ENCODE results near the gene ISL2.

ISL2 gene

DNA sequence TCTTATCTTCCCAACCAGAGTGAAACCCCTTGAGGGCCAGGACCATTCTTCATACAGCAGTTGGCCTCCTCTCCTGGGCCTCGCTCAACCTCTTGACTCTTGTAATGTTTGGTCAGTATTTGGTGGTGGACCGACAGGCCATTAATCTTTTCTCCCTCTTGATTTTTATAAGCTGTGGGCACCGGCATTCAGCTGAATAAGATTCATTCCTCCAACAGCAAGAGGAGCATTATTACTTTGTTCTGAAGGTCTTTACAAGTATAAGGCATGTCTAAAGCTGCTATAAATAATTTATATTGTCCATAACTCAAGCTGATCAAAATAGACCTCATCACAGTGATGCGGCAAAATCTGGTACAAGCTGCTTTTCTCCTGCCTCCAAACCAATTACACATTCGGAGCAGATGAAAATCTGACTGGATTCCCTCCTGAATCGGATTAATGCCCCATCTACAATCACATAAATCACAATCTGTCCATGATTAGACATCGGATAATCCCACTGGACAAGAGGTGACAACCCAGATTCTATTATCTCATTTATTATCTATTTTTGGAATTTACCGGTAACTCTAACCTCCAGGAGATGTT lies 8.4 kb upstream of the ISL2 start:
- no peak for DNase-seq

GRCh38 chr15:76328958-76329357 lies 7.6 kb upstream of the ISL2 start:
- no peak for DNase-seq

- DNase-seq, result peak in 1 of 2 experiments; percentile 8
Measured at GRCh38 chr15:76330080-76330680, 6.4 kb upstream of the ISL2 start.

GRCh38 chr15:76332796-76333195 lies 3.8 kb upstream of the ISL2 start:
- DNase-seq, result no peak

- no peak for DNase-seq
Measured at GRCh38 chr15:76333309-76333708, 3.3 kb upstream of the ISL2 start.

DNA sequence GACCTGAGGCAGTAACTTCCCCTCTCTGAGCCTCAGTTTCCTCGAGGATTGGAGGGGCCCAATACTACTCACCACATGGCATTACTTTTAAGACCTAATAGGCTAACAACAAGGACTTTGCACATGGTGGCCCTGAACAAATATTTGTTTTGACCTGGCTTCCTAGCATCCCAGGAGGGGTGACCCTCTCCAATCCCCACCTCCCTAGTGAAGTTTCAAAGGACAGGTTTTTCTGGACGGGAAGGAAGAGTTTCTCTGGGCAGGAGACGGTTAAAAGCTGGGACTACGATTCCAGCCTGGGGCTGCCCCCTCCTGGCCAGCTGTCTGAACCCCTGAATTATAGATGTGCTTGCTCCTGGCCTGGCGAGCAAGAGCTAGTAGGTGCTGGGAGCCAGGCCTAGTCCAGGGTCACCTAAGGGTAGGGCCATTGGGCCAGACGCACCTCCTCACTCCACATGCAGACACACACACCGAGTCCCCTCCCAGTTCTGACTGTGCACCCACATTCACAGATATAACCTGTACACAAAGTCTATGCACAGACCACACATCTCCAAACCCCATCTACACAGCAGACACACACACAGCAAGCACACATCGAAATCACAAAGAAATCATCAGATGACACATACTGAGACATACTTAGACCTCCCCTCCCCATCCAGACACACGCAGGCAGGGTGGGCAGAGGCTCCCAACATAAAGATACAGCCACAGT lies 2.7 kb upstream of the ISL2 start:
- no peak for DNase-seq

GRCh38 chr15:76334438-76335306 lies 1.9 kb upstream of the ISL2 start:
- DNase-seq, result no peak

DNA sequence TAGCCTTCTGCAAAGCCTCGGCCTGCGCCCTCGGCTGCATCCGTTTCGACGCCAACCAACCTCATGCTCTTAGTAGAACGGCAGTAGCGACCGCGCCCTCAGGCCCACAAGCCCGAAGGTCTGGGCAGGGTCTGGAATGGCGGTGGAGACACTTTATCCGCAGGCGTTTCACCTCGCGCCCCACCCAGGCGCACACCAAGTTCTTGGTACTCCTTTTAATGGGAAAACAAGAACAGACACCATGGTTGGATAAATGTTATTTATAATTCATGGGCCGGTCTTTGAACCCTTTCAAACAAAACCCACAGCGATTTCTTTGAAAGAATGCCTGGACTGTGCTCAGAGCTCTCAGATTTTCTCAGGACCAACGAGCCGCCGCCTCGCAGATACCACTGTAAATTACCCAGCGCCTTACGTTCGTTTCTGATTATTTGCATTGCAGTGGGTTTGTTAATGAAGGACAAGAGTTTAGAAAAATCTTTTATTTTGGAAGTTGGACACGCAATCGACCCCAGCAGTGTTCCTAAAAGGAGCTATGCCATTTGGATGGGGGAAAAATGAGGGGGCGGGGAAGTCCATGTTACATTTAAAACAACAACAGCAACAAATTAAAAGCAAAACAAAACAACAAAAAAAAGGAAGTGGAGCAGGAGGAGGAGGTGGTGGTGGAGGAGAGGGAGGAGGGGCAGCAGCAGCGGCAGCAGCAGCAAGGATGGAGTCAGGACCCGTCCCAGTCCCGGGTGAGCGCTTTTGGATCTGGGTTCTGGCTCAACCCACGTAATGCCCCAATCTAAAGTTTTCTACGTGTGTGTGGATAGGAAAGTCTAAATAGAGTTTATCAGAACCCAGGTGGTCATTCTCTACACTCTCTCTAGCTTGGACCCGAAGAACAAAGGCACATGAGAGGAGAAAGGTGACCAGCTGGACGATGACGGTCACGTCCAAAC lies 993 bp upstream of the ISL2 start:
- no peak for DNase-seq

DNA sequence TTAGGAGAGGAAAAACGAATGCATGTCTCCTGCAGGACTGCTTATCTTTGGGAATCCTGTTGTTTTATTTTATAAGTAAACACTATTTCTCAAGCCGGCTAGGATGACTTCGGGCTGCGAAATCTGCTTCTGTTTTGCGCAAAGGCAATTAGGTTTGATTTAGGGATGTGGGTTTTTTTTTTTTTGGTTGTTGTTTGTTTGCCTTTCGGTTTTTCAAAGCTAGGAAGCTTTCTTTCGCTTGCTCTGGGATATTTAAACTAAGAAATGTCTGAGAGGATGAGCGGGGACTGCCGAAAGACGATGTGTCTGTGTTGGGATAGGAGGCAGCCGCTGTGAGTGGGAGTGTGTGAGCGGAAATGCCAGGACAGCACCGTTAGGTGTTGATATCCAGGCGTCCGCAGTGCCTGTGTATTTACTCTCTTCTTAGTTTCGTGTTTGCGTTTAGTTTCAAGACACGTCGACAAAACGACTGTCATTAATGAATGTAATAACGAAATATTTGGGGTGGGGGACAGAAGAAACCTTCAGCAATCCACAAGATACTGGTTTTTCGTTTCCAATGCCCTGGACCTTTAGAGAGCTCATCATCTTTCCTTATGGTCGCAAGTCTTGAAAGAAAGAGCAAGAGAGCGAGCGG lies 604 bp downstream of the ISL2 start:
- no peak for DNase-seq

GRCh38 chr15:76337696-76338485 lies 1.3 kb downstream of the ISL2 start:
- DNase-seq, result no peak

DNA sequence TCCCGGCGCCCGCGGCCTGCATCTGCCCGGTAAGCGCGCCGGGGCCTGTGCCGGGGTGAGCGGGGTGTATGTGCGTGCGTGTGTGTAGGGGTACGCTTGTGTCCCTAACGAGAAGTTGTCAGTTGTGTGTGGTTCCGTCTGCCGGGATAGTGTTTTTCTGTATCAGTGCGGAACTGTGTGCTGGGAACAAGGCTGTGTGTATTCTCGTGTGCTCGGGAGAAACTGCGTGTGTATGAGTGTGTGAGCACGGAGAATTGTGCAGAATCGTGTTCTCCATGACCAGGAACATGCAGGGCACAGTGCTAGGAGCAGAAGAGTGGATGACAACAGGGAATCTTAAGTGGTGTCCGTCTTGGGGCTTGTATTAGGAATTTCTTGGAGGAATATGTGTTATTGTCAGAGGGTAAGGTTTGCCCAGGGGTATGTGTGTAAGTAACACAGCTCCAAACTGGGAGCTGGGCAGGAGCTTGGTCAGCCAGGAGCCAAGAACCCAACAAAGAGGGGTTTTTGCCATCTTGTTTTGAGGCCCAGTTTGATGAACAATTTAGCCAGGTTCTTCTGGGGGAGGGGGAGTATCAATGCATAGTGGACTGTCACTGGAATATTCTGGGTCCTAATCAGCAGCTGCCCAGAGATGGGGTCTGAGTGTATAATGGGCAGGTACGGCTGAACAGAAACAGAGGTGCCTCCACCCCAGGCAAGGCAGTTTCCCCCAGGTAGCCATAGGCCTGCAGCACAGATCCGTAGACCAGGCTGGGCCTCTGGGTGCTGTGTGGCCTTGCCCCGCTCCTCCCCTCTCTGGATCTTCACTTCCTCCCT lies 2.1 kb downstream of the ISL2 start:
- no peak for DNase-seq

- DNase-seq, result no peak
Measured at GRCh38 chr15:76339305-76340197, 3.0 kb downstream of the ISL2 start.

GRCh38 chr15:76340198-76340802 lies 3.7 kb downstream of the ISL2 start:
- peak in 1 of 2 experiments; percentile 19 for DNase-seq

GRCh38 chr15:76340803-76341365 lies 4.3 kb downstream of the ISL2 start:
- DNase-seq, result no peak

DNA sequence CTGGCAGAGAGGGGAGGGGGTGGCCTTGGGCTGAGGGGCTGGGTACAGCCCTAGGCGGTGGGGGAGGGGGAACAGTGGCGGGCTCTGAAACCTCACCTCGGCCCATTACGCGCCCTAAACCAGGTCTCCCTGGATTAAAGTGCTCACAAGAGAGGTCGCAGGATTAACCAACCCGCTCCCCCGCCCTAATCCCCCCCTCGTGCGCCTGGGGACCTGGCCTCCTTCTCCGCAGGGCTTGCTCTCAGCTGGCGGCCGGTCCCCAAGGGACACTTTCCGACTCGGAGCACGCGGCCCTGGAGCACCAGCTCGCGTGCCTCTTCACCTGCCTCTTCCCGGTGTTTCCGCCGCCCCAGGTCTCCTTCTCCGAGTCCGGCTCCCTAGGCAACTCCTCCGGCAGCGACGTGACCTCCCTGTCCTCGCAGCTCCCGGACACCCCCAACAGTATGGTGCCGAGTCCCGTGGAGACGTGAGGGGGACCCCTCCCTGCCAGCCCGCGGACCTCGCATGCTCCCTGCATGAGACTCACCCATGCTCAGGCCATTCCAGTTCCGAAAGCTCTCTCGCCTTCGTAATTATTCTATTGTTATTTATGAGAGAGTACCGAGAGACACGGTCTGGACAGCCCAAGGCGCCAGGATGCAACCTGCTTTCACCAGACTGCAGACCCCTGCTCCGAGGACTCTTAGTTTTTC lies 4.9 kb downstream of the ISL2 start:
- DNase-seq, result no peak

- DNase-seq, result no peak
Measured at GRCh38 chr15:76342058-76342381, 5.4 kb downstream of the ISL2 start.

DNA sequence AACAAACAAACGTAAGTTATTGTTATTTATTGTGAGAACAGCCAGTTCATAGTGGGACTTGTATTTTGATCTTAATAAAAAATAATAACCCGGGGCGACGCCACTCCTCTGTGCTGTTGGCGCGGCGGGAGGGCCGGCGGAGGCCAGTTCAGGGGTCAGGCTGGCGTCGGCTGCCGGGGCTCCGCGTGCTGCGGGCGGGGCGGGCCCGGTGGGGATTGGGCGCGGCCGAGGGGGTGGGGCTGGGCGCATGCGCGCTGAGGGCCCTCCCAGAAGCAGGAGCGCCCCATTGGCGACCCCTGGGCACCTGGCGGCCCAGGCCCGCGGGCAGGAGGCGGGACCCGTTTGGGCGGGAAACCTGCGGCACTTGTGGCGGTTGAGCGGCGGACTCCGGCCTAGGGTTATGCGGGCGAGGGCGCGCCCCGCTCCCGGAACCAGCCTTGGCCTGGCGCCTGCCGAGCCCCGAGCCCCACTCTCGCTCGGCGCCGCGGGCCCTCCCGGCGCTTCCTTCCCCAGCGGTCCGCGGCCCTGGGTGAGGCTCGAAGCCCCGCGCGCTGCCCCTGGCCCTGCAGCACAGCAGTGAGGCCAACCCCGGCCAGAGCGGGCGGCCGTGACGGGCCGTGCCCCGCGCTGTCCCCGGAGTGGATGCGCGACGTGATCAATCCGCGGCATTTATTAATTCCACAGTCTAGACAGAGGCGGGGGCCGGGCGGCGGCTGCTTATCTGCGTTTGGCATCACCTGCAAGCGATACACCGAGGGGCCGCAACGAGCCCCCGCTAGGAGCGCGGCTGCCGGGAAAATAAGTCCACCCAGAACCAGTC lies 6.0 kb downstream of the ISL2 start:
- DNase-seq, result no peak

Measured in SHP77 (cell line).